ENCODE measurements around the gene CEACAM16. TPM values are rescaled to one million over a fixed set of nuclear protein-coding genes. Genes with fewer than 3 reads are reported as not detected.
"Not testable (repeated sequence)": the region's sequence is repeated elsewhere in the genome, so short reads cannot be mapped to it uniquely, and the experiment has no call there.

CEACAM16 gene
- total RNA-seq, 1 donor from 2014 or later = not detected

DNA sequence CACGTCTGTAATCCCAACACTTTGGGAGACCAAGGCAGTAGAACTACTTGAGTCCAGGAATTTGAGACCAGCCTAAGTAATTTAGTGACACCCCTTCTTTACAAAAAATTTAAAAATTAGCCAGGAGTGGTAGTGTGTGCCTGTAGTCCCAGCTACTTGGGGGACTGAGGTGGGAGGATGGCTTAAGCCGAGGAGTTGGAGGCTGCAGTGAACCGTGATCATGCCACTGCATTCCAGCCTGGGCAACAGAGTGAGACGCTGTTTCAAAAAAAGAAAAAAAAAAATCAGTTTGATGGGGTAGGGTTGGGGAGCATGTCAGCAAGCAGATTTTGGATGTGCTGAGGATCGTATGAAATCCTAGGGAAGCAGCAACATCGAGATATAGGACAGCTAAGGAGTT, 23.4 kb upstream of the CEACAM16 start:
- no peak for DNase-seq (ENCODE audit: low read depth in 2 of 2)

DNA sequence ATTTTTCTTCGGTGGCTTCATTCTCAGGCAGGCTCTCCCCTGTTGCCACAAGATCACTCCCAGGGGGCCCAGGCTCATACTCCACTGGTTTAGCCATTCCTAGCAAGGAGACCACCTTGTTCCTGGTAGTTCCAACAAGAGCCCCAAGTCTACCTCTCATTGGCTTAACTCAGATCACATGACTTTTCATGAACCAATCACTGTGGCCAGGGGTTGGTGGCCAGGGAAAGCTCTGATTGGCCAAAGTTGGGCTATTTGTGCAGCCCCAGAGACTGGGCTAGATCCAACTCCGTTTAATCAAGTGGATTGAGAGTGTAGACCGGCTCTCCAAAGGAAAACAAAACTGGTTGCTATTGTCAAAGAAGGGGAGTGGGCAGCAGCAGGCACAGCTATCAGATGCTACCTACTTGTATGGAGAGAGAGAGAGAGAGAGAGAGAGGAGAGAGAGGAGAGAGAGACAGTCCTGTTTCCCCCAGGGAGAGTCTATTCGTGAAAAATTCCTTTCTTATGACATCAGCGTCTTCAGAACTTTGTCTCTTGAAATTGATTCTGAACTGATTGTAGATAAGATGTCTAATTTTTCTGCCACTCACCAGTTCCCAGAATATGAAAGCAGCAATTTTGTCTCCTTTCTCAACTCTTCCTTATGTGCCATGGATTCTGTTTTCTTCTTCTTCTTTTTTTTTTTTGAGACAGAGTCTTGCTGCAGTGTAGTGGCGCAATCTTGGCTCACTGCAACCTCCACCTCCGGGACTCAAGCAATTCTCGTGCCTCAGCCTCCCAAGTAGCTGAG, 21.7 kb upstream of the CEACAM16 start:
- no peak for DNase-seq (ENCODE audit: low read depth in 2 of 2)

DNA sequence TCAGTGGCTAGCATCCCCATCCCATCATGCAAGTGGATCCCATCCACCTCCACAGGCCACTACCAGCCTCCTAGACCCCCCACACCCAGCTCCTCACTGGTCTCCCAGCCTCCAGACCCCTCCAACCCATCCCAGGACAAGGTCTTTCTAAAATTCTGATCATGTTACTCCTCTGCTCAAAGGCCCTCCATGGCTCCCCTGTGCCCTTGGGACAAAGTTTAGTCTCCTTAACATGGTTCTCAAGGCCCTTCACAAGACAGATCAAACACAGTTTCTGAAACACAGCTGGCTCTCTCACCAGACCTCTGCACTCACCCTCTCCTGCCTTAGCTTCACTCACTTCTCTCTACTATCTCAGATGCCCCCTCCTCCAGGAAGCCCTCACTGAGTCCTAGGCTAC, 18.4 kb upstream of the CEACAM16 start:
- DNase-seq (ENCODE audit: low read depth in 2 of 2) = no peak

DNA sequence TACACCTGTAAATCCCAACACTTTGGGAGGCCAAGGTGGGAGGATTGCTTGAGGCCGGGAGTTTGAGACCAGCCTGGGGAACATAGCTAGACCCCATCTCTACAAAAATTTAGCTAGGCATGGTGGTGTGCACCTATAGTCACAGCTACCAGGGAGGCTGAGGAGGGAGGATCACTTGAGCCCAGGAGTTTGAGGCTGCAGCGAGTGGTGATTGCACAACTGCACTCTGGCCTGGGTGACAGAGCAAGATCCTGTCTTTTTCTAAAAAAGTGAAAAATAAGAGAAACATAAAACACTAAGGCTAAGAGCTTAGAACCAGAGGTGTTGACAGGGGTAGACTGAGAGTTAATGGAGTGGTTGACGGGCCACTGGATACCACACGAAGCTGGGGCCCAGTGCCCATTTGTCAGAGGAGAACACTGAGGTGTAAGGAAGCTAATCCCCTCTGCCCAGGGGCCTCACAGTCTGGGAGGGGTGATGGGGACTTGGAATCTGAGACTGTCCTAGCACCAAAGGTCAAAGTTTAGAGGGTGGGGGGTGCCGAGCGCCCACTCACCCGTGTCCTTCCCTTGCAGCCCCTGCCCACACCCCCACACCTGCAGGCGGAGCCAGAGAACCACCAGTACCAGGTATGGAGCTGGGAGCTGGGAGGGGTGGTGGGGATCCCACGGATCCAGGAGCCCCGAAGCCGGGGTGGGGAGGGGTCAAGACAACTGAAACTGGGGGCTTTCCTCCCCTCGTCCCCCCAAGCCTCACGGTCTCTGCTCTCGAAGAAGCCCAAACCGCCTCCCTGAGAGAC, 16.8 kb upstream of the CEACAM16 start:
- no peak for DNase-seq (ENCODE audit: low read depth in 2 of 2)

DNA sequence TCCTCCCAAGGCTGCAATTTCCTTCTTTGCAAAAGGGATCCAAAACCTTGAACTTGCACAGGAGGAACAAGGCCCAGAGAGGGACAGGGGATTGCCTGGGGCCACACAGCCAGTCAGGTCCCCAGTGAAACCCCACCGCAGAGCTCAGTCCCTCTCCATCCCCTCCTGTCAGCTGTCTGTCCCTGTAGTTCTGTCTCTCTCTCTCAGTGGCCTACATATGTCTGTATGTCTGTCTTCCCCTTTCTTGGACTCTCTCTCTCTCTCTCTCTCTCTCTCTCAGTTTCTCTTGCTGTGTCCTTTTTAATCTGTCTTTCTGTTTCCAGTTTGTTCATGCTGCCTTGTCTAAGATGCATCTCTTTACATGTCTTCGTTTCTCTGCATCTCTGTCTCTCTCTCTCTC, 16.1 kb upstream of the CEACAM16 start:
- DNase-seq (ENCODE audit: low read depth in 2 of 2) = no peak

DNA sequence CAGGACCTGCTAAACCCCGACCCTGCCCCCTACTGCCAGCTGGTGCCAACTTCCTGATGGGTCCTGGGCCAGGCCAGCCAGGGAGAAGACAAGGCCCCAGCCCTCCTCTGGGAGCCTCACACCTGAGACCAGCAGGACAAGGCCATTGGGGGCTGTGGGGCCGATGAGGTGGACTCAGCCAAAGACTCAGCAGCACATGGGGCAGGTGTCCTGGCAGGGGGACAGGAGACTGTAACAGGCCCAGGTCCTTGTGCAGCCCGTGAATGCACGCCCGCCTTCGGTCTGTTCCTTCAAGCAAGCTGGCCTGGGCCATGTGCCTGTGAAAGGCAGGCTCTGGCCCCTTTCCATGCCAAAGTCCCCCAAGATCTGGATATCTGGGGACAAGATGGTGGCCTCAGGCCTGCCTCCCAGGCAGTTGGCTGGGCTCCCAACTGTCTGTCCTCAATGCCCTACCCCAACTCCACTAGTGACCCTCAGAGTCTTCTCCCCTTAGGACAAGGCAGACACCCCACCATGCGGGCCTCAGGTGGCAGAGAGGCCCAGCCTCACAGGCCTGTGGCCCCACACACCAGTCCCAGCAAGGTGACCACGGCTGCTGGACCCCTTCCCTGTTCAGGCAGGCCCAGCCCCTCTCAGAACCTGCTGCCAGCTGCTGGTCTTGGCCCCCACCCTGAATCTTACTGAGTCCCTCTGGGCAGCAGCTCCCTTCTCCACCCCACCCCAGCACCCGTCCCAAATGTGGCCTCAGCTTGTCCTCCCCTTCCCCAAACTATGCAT, 15.3 kb upstream of the CEACAM16 start:
- DNase-seq (ENCODE audit: low read depth in 2 of 2) = no peak

DNA sequence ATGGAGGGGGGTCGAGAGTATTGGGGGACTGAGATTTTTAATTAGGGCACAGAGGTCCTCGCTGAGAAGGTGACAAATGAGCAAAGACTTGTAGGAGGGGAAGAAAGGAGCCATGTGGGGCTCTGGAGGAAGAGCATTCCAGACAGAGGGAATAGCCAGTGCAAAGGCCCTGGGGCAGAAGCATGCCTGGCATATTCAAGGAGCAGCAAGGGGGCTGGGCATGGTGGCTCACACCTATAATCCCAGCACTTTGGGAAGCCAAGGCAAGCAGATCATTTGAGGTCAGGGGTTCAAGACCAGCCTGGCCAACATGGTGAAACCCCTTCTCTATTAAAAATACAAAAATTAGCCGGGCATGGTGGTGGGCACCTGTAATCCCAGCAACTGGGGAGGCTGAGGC, 14.6 kb upstream of the CEACAM16 start:
- DNase-seq (ENCODE audit: low read depth in 2 of 2) = not testable (repeated sequence)

DNA sequence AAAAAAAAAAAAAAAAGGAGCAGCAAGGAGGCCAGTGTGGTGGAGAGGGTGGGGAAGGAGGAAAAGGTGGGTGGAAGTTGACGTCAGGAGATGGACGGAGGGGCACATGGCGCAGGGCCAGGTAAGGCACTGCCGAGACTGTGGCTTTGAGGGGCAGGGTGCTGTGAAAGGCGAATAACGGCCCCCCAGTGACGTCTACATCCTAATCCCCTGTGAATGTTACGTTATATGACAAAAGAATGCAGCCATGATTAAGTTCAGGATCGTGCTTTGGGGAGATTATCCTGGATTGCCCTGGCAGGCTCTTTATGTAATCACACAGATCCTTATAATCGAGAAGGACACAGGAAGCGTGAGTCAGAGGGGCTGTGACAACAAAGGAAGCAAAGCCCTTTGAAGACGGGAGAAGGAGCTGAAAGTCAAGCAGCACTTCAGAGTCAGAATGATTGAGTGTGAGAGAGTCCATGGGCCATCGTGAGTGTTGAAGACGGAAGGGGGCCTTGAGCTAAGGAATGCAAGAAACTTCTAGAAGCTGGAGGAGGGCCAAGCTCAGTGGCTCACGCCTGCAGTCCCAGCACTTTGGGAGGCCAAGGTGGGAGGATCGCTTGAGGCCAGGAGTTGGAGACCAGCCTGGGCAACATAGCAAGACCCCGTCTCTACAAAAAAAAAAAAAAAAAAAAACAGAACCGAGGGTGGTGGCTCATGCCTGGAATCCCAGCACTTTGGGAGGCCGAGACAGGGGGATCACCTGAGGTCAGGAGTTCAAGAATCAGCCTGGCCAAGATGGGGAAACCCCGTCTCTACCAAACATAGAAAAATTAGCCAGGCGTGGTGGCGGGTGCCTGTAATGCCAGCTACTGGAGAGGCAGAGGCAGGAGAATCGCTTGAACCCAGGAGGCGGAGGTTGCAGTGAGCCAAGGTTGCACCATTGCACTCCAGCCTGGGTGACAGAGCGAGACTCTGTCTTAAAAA, 13.8 kb upstream of the CEACAM16 start:
- DNase-seq (ENCODE audit: low read depth in 2 of 2) = peak in 1 of 2 donors; percentile 93

DNA sequence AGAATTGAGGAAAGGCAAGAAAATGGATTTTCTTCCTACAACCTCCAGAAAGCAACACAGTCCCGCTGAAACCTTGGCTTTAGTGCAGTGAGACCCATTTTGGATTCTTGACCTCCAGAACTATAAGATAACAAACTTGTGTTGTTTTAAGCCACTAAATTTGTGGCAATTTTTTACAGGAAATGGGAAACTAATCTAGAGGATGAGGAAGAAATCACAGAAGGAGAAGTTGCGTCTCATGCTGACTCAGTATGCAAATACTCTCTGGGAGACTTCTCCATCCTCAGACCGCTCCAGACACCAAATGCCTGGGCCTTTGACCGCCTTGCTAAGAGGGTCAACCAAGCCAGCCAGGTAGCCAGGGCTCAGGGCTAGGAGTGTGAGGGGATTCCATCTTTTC, 13.1 kb upstream of the CEACAM16 start:
- peak in 1 of 2 donors; percentile 38 for DNase-seq (ENCODE audit: low read depth in 2 of 2)

DNA sequence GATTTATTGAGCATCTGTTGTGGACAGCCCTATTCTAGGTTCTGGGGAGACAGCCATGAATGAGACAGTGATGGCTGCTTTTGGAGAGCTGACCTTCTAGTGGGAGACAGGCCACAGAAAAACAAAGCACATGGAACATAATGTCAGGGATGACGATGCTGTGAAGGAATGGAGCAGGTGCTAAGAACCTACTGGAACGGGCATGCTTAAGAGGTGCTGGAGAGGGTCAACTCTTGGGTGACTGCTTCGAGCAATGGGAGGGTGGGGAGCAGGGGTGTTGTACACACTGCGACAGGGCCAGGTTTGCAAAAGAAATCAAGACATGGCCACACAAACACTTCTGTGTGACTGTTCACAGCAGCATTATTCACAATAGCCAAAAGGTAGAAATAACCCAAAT, 12.1 kb upstream of the CEACAM16 start:
- no peak for DNase-seq (ENCODE audit: low read depth in 2 of 2)

DNA sequence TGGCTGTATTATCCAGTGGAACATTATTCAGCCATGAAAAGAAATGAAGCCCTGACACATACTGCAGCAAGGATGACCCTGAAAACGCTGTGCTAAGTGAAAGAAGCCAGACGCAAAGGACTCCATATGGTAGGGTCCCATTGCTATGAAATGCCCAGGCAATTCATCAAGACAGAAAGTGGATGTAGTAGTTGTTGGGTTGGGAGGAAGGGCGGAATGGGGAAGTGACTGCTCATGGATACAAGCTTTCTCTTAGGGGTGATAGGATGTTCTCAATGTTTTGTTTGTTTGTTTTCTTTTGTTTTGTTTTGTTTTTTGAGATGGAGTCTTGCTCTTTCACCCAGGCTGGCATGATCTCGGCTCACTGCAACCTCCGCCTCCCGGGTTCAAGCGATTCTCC, 11.1 kb upstream of the CEACAM16 start:
- no peak for DNase-seq (ENCODE audit: low read depth in 2 of 2)

DNA sequence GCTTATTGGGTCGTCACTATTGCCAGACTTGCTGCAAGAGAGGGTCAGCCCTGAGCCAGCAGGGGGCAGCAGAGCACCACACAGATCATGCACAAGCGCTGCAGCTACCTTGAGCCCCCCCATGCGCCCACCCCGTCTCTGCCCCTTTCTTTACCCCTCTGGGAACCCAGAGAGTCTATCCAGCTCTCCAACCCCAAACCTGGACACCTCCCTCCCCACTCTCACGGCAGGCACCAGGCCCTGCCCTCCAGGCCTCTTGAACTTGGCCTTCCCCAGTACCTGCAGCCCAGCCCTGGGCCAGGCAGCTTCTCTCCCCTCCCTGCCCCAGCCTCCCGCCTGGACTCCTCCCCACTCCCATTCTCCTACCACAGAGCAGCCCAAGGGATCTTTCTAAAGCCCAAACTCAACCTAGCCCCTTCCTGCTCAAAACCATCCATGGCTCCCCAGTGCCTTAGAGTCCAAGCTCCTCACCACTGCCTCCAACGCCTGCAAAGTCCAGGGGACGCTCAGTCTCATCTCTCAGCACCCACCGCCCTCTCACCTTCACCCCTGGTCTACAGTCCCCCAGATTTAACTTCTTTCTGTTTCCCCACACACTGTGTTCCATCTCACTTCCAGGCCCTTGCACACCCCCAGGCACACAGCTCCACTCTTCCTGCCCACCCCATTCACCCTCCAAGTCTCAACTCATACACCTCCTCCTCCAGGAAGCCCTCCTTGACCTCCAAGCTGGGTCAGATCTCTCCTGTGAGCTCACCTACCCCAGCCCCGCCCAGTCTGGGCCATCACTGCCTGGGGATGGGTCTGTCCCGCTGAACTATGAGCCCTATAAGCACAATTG, 9.4 kb upstream of the CEACAM16 start:
- DNase-seq (ENCODE audit: low read depth in 2 of 2) = peak; percentile 61 to 80

DNA sequence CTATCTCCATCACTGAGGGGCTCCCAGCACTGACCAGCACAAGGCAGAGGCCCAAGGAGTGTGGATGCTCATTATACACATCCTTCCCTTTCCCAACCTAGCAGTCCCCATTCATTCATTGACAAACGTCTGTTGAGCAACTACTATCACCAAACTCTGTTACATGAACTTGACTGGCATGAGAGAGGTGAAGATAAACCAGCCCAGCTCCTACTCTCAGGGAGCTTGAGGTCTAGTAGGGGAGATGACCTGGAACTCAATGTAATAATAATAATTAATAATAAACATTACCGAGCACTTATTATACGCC, 8.9 kb upstream of the CEACAM16 start:
- DNase-seq (ENCODE audit: low read depth in 2 of 2) = no peak

DNA sequence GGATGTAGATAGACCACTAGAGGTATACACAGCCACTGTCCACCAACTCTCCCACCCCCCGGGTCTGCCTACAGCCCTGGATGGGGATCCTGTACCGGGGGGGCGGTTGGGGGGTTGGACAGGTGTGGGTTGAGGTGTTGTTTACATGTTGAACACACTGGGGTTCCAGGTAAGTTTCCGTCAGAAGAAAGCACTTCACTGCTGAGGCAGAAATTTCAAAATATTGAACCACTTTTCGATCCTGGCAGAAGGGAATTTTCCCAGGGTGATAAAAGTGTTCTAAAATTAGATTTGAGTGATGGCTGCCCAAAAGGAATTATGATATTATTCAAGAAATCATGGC, 6.6 kb upstream of the CEACAM16 start:
- DNase-seq (ENCODE audit: low read depth in 2 of 2) = no peak

DNA sequence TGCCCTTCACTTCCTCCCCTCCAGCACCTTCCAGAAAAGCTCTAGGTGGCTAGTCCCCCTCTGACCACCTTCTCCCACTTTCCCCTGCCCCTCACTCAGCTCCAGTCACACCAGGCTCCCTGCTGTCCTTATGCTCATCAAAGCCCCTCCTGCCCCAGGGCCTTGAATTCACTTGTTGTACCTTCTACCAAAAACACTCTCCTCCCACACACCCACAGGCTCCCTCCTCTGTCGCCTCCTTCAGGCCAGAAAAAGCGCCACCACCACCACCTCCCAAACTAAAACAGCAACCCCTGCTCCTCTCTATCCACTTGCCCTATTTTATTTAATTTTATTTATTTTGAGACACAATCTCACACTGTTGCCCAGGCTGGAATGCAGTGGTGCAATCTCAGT, 4.8 kb upstream of the CEACAM16 start:
- no peak for DNase-seq (ENCODE audit: low read depth in 2 of 2)

DNA sequence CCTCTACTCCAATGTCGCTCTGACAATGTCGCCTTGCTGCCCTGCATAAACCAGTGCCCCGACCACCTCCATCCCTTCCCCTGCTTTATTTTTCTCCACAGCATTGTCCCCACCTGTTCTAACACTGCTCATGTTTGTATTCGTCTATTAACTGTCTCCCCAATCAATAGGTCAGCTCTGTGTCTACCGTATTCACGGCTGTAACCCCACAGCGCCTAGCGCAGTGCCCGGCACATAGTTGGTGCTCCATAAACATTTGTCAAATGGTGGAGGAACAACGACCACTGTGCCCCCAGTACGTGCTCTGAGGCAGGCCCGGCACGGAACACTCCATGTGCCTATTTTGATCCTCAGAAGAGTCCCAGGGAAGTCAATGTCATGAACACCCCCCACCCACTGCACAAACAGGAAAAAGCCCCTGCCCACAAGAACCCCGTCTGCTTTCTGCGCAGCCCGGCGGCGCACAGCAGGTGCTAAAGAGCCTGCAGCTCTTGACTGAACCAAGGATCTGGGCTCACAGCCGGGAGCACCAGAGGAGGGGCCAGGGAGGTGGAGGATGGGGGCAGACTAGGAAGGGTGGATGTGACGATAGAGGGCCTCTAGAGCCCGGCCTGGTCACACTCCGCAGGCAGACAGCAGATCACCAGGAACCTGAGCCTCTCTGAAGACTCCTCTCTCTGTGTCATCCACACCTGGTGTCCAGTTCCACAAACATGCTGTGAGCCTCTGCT, 1.8 kb upstream of the CEACAM16 start:
- DNase-seq (ENCODE audit: low read depth in 2 of 2) = no peak

DNA sequence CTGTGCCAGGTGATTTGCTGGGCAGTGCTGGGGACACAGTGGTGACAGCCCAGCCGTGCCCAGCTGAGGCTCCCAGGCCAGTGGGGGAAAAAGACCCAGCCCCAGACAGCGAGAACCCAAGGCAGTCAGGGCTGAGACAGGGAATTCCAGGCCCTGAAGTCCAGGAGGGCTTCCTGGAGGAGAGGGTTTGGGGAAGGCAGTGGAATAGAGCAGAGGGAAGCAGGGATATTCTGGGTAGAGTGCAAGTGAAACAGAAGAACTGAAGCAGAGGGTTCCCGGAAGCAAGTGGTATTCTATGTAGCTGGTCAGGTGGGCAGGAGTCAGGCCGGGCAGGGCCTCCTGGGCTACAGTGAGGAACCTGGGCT, 1.3 kb upstream of the CEACAM16 start:
- no peak for DNase-seq (ENCODE audit: low read depth in 2 of 2)

DNA sequence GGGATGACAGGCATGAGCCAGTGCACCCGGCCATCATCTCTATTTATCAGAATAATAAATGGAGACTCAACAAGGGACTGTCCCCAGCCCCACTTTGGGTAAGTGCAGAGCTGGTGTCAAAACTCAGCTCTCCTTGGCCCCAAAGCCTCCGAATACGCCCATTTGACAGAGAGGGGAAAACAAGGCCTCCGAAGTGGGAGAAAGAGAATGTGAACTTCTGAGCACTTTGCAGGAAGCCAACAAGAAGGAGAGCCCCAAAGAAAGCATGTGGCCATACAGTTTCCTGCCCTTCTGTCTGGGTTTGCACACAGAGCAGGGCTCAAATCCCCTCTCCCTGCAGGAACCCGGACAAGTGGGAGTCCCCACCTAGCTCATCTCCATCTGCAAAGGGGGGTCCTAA, 1.6 kb downstream of the CEACAM16 start:
- no peak for DNase-seq (ENCODE audit: low read depth in 2 of 2)

DNA sequence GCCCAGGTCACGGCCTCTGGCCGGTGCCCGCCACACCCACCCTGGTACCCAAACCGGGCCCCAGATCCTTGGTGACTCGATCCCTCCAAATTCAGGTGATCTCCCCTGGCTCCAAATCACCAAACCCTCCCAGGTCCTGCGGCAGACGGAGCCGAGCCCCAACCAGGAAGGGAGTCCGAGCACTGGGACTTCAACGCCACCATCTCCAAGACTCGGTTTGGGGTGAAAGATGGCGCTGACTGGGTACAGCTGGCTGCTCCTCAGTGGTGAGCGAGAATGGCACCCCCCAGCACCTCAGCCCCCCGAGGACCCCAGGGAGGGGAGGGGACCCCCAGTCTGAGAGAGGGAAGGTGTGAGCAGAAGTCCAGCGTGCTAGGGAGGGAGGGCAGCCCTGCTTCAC, 2.3 kb downstream of the CEACAM16 start:
- DNase-seq (ENCODE audit: low read depth in 2 of 2) = no peak

Data from dermis microvascular lymphatic vessel endothelial cell (primary cell).